HCEC 1CT (cell line): Measurements from ENCODE around the gene PLAAT4.
"Not testable (repeated sequence)": the region's sequence is repeated elsewhere in the genome, so short reads cannot be mapped to it uniquely, and the experiment has no call there.

Experiments
- DNase-seq: peaks from one replicate; pipeline ENCODE4 v3.0.0-alpha.2; 2017

PLAAT4 gene

GRCh38 chr11:63511048-63511748, 25.4 kb upstream of the PLAAT4 start:
- no peak for DNase-seq

- no peak for DNase-seq
Measured at GRCh38 chr11:63512816-63513215, 23.8 kb upstream of the PLAAT4 start.

- DNase-seq, result no peak
Measured at GRCh38 chr11:63516109-63516508, 20.5 kb upstream of the PLAAT4 start.

- no peak for DNase-seq
Measured at GRCh38 chr11:63517156-63517555, 19.5 kb upstream of the PLAAT4 start.

- peak; percentile 56 for DNase-seq
Measured at GRCh38 chr11:63518548-63518947, 18.1 kb upstream of the PLAAT4 start.

GRCh38 chr11:63520606-63521170, 15.9 kb upstream of the PLAAT4 start:
- no peak for DNase-seq

- DNase-seq, result no peak
Measured at GRCh38 chr11:63521896-63522295, 14.7 kb upstream of the PLAAT4 start.

- no peak for DNase-seq
Measured at GRCh38 chr11:63523151-63523550, 13.5 kb upstream of the PLAAT4 start.

GRCh38 chr11:63527667-63528066, 8.9 kb upstream of the PLAAT4 start:
- no peak for DNase-seq

GRCh38 chr11:63528156-63528555, 8.5 kb upstream of the PLAAT4 start:
- DNase-seq, result not testable (repeated sequence)

- not testable (repeated sequence) for DNase-seq
Measured at GRCh38 chr11:63528729-63529278, 7.8 kb upstream of the PLAAT4 start.

- not testable (repeated sequence) for DNase-seq
Measured at GRCh38 chr11:63529373-63529772, 7.2 kb upstream of the PLAAT4 start.

GRCh38 chr11:63530021-63530420, 6.6 kb upstream of the PLAAT4 start:
- DNase-seq, result no peak

- peak; percentile 81 for DNase-seq
Measured at GRCh38 chr11:63531074-63531792, 5.4 kb upstream of the PLAAT4 start.

GRCh38 chr11:63532117-63532516, 4.5 kb upstream of the PLAAT4 start:
- no peak for DNase-seq

- no peak for DNase-seq
Measured at GRCh38 chr11:63532799-63533475, 3.7 kb upstream of the PLAAT4 start.

GRCh38 chr11:63534076-63534475, 2.5 kb upstream of the PLAAT4 start:
- no peak for DNase-seq

- no peak for DNase-seq
Measured at GRCh38 chr11:63534895-63535461, 1.6 kb upstream of the PLAAT4 start.

- DNase-seq, result no peak
Measured at GRCh38 chr11:63535734-63536133, 874 bp upstream of the PLAAT4 start.

GRCh38 chr11:63537293-63538101, 889 bp downstream of the PLAAT4 start:
- DNase-seq, result no peak

- DNase-seq, result not testable (repeated sequence)
Measured at GRCh38 chr11:63542506-63542905, 5.9 kb downstream of the PLAAT4 start.

- DNase-seq, result no peak
Measured at GRCh38 chr11:63543711-63544110, 7.1 kb downstream of the PLAAT4 start.
